ACHN (cell line): ENCODE data around the gene OGFOD1.

ENCODE experiments used
- DNase-seq: peaks from one replicate; pipeline ENCODE4 v3.0.0-alpha.2; 2015
- in situ Hi-C: cut with HindIII; loops from 2 replicates; pipeline ENCODE4 v1.10.0; 2017; ENCODE audit warnings: low sequenced_read_pairs, low pct_ligation_motif_present, low pct_unique_long_range_greater_than_20kb

The OGFOD1 gene

DNA sequence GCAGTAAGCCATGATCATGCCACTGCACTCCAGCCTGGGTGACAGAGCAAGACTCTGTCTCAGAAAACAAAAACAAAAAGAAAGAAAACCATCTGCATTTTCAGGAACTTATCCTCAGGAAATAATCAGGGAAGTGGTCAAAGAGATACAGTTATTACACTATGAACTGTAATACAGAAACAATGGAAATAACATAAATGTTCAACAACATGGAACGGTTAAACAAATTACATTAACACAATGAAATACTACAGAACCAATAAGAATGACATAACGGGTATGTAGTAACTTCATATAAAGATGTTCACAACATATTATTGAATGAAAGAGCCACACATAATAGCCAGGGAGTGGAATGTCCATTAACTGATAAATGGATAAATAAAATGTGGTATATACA is 61.7 kb downstream of the OGFOD1 start:
- no peak for DNase-seq
- in situ Hi-C loops, result no loop called here

DNA sequence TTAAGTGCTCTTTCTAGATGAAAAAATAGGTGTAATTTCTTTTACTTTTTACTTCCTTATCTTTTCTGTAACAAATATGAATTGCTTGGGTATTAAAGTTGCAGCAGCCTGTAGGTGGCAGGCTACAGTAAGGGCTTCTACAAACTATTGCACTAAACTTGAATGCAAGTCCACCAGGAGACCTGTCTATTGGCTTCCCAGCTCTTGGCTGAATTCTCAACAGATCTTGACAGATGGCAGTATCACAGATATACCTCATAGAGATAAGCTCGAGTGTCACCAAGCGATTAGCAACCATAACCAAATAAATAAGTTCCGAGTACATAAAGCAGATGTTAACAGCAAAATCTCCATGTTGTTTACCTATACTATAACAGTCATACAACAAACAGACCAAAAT is 62.6 kb downstream of the OGFOD1 start:
- DNase-seq, result peak; percentile 79
- in situ Hi-C loops, result no loop called here

- in situ Hi-C loops, result no loop called here
- no peak for DNase-seq
These were observed 63.5 kb downstream of the OGFOD1 start for GRCh38 chr16:56514845-56515244.

DNA sequence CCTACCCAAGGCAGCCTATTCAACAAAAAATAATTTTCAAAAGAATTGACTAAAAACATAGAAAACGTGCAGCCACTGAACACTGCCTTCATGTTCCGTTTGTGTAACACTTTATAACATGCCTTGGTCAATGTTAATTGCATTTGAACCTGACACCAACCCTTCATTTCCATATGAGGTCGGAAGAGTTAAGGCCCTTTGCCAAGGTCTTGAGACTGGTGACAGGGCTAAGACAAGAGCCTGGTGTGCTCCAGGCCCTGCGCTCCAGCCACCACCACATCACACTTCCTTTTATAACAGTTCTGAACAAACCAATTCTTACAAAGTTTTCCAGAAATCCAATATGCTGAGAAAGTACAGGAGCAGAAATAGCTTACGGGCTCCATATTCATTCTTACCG is 64.3 kb downstream of the OGFOD1 start:
- no peak for DNase-seq
- in situ Hi-C loops, result no loop called here

GRCh38 chr16:56517206-56517605 is 65.9 kb downstream of the OGFOD1 start:
- in situ Hi-C loops, result no loop called here
- no peak for DNase-seq

- DNase-seq, result peak; percentile 17
- in situ Hi-C loops, result no loop called here
These were observed 67.1 kb downstream of the OGFOD1 start for GRCh38 chr16:56518425-56518824.

- in situ Hi-C loops, result no loop called here
- DNase-seq, result peak; percentile 92
These were observed 68.3 kb downstream of the OGFOD1 start, which contains the start of gene BBS2 for GRCh38 chr16:56519459-56520250. TSS of gene BBS2 (minus strand) at chr16:56520024. CDS start at chr16:56519862, 162 bp downstream.

DNA sequence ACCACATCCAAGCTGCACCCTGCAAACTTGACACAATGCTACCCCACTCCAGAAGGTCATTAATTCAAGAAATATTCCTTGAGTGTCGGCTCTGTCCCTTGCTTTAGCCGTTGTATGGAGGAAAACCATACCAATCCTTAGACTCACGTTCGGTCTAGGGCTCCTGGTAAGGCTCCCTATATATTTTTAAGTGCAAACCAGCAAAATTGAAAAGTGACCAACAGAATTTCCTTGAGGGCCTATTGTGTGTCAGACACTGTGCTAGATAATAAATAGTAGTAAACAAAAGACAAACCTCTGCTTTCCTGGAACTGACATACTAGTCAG is 68.9 kb downstream of the OGFOD1 start:
- in situ Hi-C loops, result no loop called here
- DNase-seq, result no peak

DNA sequence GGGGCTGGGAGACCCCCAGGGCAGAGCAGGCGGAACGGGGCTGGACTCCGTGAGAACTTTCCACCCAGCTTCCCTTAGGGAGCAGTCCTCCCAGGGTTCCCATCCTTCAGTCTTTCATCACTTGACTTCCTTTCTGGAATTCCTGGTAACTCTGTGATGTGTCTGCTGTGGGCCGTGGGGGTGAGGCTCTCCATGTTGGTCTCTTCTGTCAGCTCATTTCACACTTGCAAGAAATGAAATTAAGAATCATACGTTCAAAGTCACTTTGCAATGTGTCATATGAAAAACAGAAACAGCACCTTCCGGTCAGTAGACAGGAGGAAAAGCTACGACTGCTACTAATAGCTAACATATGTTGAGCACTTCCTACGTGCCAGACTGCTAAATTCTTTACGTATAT is 73.9 kb downstream of the OGFOD1 start:
- in situ Hi-C loops, result no loop called here
- no peak for DNase-seq
